ENCODE data around the gene MNT.

DNA sequence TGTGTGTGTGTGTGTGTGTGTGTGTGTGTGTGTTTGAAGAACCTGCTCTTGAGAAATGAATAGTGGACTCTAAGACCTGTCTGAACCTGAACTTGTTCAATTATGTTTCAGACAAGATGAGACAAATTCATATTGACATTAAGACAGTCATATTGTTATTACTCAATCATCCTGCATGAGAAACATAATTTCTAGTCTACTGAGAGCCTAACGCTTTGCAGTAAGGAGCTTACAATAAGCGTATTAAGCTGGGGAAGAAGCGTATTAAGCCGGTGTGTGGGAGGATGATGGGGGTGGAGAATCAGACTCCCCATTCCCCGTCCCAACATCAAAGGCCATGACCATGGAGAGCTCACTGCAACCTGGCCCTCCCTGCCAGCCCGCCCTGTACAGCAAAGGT is 22.4 kb upstream of the MNT start:
- TF ChIP-seq, protein P1, sequence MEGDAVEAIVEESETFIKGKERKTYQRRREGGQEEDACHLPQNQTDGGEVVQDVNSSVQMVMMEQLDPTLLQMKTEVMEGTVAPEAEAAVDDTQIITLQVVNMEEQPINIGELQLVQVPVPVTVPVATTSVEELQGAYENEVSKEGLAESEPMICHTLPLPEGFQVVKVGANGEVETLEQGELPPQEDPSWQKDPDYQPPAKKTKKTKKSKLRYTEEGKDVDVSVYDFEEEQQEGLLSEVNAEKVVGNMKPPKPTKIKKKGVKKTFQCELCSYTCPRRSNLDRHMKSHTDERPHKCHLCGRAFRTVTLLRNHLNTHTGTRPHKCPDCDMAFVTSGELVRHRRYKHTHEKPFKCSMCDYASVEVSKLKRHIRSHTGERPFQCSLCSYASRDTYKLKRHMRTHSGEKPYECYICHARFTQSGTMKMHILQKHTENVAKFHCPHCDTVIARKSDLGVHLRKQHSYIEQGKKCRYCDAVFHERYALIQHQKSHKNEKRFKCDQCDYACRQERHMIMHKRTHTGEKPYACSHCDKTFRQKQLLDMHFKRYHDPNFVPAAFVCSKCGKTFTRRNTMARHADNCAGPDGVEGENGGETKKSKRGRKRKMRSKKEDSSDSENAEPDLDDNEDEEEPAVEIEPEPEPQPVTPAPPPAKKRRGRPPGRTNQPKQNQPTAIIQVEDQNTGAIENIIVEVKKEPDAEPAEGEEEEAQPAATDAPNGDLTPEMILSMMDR (IDR thresholded peaks at IDR 0.05) = no peak
- TF ChIP-seq POLR2A (IDR thresholded peaks at IDR 0.05) = no peak
